Loucy (cell line): Measurements from ENCODE around the gene ZNF221.
A peak's percentile ranks its signal among the peaks of the same experiment; 100 is the strongest.

Experiments used
- H2AFZ ChIP-seq: fragments of 200-600 bp; sonication (generic); 2 replicates; pipeline ENCODE4 v1.6.0; 2016; ENCODE audit warnings: antibody characterized with exemption, mild to moderate bottlenecking, low read length, moderate library complexity
- H3F3A ChIP-seq: fragments of 200-600 bp; 2 replicates; pipeline ENCODE4 v1.6.0; 2016; ENCODE audit warnings: antibody characterized with exemption, low read depth, mild to moderate bottlenecking
- H3K27me3 ChIP-seq: fragments of 200-600 bp; sonication (generic); 2 replicates; pipeline ENCODE4 v1.6.1; 2014; ENCODE audit warnings: low read length, mild to moderate bottlenecking; ENCODE audit not compliant: insufficient read depth, poor library complexity, severe bottlenecking
- H3K36me3 ChIP-seq: fragments of 200-600 bp; sonication (generic); 2 replicates; pipeline ENCODE4 v1.6.1; 2016; ENCODE audit warnings: low read length; ENCODE audit not compliant: insufficient read depth
- H3K4me1 ChIP-seq: fragments of 200-600 bp; sonication (generic); 2 replicates; pipeline ENCODE4 v1.5.1; 2014; ENCODE audit warnings: low read length, mild to moderate bottlenecking; ENCODE audit not compliant: insufficient read depth, poor library complexity, severe bottlenecking
- H3K4me2 ChIP-seq: fragments of 200-600 bp; sonication (generic); 2 replicates; pipeline ENCODE4 v1.6.0; 2014; ENCODE audit warnings: antibody characterized with exemption, low read length, low read depth, mild to moderate bottlenecking; ENCODE audit not compliant: poor library complexity, severe bottlenecking
- H3K4me3 ChIP-seq: fragments of 200-600 bp; sonication (generic); 2 replicates; pipeline ENCODE4 v1.5.1; 2014; ENCODE audit warnings: low read length, mild to moderate bottlenecking, mixed read lengths; ENCODE audit not compliant: poor library complexity, severe bottlenecking
- H3K79me2 ChIP-seq: fragments of 200-600 bp; sonication (generic); 2 replicates; pipeline ENCODE4 v1.6.1; 2014; ENCODE audit warnings: low read length; ENCODE audit not compliant: insufficient read depth
- H3K9ac ChIP-seq: fragments of 200-600 bp; sonication (generic); 2 replicates; pipeline ENCODE4 v1.6.0; 2014; ENCODE audit warnings: mild to moderate bottlenecking, low read depth, low read length, moderate library complexity; ENCODE audit not compliant: poor library complexity, severe bottlenecking
- H3K9me2 ChIP-seq: fragments of 200-600 bp; sonication (generic); replicated peaks from 2 replicates; pipeline ENCODE4 v1.6.1; 2016; ENCODE audit warnings: low read depth, low read length, mixed read lengths
- H3K9me3 ChIP-seq: fragments of 200-600 bp; sonication (generic); 2 replicates; pipeline ENCODE4 v1.6.1; 2014; ENCODE audit warnings: mild to moderate bottlenecking, antibody characterized with exemption, low read length, low read depth; ENCODE audit not compliant: insufficient read depth
- H4K20me1 ChIP-seq: fragments of 200-600 bp; sonication (generic); 2 replicates; pipeline ENCODE4 v1.6.0; 2014; ENCODE audit warnings: antibody characterized with exemption, low read length, mild to moderate bottlenecking; ENCODE audit not compliant: insufficient read depth, poor library complexity, severe bottlenecking
- CTCF ChIP-seq: fragments of 200-600 bp; sonication (generic); conservative IDR thresholded peaks from 2 replicates; pipeline ENCODE4 v1.5.1; 2014; ENCODE audit warnings: mild to moderate bottlenecking, antibody characterized with exemption, low read length
- EZH2phosphoT487 ChIP-seq: fragments of 200-600 bp; IDR thresholded peaks from 2 replicates; pipeline ENCODE4 v1.6.1; 2018; ENCODE audit warnings: antibody characterized with exemption, mild to moderate bottlenecking, moderate library complexity, borderline replicate concordance

The ZNF221 gene

GRCh38 chr19:43983912-43984686 is 33.1 kb downstream of the ZNF221 start, which contains the start of gene ZNF155:
ZNF155 (plus strand) TSS chr19:43984188; CDS start chr19:43988544, 4,356 bp downstream.
- Histone ChIP-seq H3K4me2 (peak within 1 kb of the TSS; percentile 85), H3K4me1 (peaks cover 5% of the 10 kb centered on the region), H4K20me1 (no peaks in the 10 kb centered on the region), H3K4me3 (peak within 1 kb of the TSS; percentile 87), H3F3A (no peaks in the 10 kb centered on the region), H3K9ac (peak within 1 kb of the TSS; percentile 74), H3K79me2 (no peaks in the 10 kb centered on the region; the same call in 1 of the 2 replicates), H3K9me2 (no peaks in the 10 kb centered on the region), H2AFZ (peak within 1 kb of the TSS; percentile 85), H3K36me3 (no peaks in the 10 kb centered on the region), H3K27me3 (no peaks in the 10 kb centered on the region), H3K9me3 (no peaks in the 10 kb centered on the region)
- TF ChIP-seq EZH2phosphoT487: no peak
- TF ChIP-seq CTCF: no peak

GRCh38 chr19:43984687-43985000 is 33.6 kb downstream of the ZNF221 start:
- H3K9me2 ChIP-seq: no peaks in the 10 kb centered on the region
- H2AFZ ChIP-seq: peak overlapping the region; percentile 85
- H3K9ac ChIP-seq: peak overlapping the region; percentile 74
- no peaks in the 10 kb centered on the region for H3K36me3 ChIP-seq
- H4K20me1 ChIP-seq: no peaks in the 10 kb centered on the region
- no peaks in the 10 kb centered on the region for H3K27me3 ChIP-seq
- peak overlapping the region; percentile 87 for H3K4me3 ChIP-seq
- H3K4me2 ChIP-seq: peak overlapping the region; percentile 85
- H3K4me1 ChIP-seq: peaks cover 5% of the 10 kb centered on the region
- no peaks in the 10 kb centered on the region for H3K9me3 ChIP-seq
- TF ChIP-seq CTCF: no peak
- TF ChIP-seq EZH2phosphoT487: no peak
- no peaks in the 10 kb centered on the region; the same call in 1 of the 2 replicates for H3K79me2 ChIP-seq
- no peaks in the 10 kb centered on the region for H3F3A ChIP-seq

GRCh38 chr19:43997631-43998290 is 46.7 kb downstream of the ZNF221 start:
- H3K36me3 ChIP-seq: peaks cover 8% of the 10 kb centered on the region; the same call in 1 of the 2 replicates
- no peaks in the 10 kb centered on the region for H3K9me3 ChIP-seq
- H3F3A ChIP-seq: no peaks in the 10 kb centered on the region
- no peak overlapping the region for H3K9ac ChIP-seq
- no peaks in the 10 kb centered on the region for H3K27me3 ChIP-seq
- H3K79me2 ChIP-seq: no peaks in the 10 kb centered on the region
- no peak overlapping the region for H3K4me2 ChIP-seq
- H3K4me1 ChIP-seq: peaks cover 4% of the 10 kb centered on the region
- no peaks in the 10 kb centered on the region for H3K9me2 ChIP-seq
- no peak for TF ChIP-seq EZH2phosphoT487
- no peak for TF ChIP-seq CTCF
- H4K20me1 ChIP-seq: no peaks in the 10 kb centered on the region
- no peak overlapping the region for H2AFZ ChIP-seq
- H3K4me3 ChIP-seq: no peak overlapping the region
